T follicular helper cell (primary cell): ENCODE measurements around the gene DCTD.

ENCODE experiments used
- DNase-seq: peaks from one replicate; pipeline ENCODE4 v3.0.0-alpha.2; 2020; ENCODE audit warnings: low read depth

DCTD gene

DNA sequence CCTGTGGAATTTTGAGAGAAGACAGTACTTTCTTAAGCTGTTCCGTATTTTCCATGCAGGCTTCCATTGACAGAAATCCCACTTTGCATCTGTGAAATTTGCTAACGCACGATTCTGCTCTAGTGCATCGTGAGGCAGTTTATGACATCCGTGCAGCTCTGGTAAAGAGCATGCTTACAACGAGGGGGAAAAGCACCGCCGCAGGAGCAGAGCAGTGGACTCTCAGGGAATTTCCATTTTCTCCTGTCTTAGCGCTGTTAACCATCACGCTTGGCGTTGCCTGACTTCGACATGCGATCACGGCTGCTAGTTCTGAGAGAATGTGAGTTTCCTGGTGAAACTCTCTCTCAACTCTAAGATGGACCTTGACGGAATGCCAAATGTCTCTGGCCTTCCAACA lies 43.9 kb downstream of the DCTD start:
- DNase-seq: no peak

DNA sequence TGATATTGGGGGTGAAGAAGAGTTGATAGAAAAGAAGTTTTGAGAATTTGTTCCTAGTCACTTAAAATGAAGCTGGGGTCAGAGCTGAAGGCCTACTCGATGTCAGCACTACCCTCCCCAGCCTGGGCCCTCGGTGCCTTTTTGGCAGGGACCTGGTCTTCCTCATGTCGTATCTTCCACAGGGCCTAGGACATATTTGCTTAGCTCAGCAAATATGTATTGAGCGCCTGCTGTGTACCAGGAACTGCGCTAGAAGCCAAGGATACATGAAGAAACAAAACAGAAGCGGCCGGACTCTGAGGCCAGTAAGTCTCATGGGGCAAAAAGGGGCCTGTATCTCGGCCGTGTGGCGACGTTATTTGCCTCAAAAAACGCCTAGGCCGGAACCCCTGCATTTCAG lies 44.3 kb downstream of the DCTD start:
- no peak for DNase-seq

DNA sequence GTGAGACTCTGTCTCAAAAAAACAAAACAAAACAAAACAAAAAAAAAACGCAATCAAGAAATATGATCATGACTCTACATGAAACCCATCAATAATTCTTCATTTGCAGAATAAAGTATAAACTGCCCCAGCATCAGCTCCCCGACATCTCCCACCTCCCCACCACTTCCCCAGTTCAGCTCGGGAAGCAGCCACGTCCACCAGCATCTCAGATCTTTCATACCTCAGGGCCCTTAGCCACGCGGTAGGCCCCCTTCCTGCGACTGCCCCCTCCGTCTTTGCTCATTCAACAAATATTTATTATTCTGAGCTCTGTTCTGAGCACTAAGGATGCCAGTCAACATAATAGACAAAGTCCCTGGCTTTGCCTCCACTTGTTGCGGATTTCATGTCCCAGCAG lies 45.6 kb downstream of the DCTD start:
- DNase-seq: no peak

DNA sequence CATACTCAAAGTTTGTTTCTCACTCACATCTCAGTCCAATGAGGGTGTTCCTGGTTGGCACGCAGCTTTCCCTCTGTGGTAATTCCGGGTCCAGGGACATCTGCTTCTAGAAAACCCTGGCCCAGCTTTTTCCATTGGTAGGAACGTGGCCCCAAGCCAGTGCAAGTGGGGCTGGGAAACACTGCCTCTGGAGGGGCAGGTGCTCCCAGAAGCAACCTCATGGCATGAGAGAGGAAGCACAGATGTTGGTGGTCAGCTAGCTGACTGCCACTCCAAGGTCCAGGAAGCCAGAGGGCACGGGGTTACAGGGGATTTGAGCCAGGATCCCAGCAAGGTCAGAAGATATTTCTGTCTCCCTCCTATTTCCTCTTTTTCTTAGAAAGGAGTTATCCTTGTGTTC lies 47.5 kb downstream of the DCTD start:
- no peak for DNase-seq

DNA sequence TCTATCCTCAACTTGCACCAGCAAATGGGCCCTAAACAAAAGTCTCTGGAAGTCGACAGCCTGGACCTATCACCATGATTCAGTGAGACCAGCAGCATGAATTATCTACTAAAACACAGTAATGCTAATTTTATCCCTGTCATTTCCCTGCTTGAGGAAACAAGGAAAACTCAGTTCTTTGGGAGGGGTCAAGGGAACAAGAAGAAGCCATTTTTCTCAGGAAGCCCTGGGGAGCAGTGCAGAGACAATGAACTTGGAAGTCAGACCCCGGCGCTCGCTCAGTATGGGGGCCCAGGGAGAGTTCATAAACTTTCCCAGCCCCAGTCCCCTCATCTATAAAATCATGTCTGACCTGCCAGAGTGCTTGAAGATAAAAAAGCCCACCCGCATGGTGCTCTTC lies 50.4 kb downstream of the DCTD start:
- DNase-seq: no peak

DNA sequence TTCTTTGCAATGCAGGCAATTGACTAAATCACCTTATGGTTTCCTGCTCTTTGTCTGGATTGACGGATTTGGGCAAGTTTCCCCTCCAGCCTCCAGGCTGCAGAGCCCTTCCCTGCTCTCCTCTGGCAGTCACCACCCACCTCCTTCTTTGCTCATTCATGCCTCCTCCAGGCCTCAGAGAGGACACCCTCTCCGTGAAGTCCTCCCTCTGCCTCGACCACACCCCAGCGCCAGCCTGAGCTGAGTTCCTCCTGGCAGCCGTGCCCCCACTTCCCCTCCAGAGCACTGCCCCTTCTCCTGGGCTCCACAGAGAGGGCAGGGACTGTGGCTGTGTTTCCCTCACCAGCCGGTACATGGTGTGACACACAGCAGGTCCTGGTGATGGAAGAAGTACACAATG lies 53.7 kb downstream of the DCTD start:
- DNase-seq: no peak

DNA sequence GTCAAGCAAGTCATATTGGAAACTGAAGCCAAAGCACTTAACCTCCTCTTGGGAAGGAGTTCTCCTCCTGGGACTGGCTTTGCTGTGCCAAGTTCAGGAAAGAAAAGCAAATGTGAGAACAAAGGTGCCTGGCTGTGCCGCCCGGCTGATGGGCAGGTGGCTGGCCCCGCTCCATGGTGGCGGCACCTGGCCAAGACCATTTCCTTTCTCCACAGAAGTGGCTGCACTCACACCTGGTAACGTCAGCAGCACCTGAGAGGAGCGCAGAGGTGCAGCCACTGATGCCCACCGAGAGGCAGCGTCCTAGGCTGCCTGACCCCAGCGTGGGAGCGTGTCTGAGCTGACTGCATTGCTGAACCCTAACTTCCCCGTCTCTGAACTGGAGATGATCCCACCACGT lies 54.3 kb downstream of the DCTD start:
- DNase-seq: no peak

DNA sequence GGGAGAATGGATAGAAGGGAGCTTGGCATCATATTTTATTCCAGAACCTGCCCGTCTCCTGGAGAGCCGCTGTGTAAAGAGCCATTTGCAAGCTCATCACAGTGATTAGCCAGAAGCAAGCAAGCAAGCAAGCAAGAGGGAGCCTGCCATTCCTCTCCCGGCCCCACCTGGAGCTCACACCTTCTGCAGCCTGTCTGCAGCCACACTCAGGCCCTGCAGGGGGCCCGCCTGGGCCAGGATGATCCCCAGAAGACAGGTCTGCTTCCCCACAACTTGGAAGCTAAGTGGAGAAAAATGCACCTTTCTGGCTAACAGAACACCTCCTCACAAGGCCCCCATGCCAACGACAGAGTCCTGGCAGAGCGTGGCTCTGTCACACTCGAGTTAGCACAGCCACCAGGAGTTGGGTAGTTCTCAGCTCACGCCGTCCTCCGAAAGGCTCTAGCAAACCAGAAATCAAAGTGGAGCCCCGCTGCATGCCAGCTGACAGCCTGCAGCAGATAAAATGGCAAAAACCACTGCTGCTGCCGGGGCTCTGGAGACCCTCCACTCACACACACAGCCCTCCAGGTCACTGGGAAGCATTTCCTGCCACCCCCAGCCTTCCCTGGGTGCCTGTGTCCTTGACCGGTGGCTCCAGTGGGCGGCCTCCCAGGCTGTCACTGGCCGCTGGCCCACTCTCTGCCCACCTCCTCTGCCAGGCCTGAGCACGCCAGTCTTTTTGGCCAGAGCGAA lies 54.9 kb downstream of the DCTD start:
- no peak for DNase-seq

DNA sequence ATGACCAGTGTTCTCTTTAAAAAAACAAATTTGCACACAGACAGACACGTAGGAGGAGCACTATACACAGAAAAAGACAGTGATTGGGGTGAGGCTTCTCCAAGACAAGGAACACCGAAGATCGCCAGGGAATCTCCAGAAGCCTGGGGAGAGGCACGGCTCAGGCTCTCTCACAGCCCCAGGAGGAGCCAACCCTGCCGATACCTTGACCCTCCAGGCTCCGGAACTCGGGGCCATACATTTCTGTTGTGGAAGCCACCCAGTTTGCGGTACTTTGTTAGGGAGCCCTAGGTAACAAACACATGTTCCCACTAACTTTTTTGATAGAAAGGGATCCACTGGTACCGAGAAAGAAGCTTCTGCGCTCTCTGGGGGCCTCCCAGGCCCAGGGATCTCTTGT lies 55.8 kb downstream of the DCTD start:
- DNase-seq: no peak

DNA sequence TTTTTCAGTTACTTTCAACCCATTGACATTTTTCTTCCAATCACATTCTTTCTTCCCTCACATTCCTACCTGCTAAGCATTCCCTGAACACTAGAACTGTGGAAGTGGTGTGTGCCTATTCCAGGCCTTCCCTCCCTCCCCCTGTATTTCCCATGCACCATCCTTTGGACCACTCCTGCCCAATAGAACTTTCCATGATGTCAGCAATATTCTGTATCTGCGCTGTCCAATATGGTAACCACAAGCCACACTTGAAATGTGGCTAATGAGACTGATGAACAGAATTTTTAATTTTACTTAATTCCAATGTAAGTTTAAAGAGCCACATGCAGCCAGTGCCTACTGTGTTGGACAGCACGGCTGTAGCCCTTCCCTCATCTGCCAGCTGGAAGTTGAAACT lies 57.5 kb downstream of the DCTD start:
- no peak for DNase-seq

DNA sequence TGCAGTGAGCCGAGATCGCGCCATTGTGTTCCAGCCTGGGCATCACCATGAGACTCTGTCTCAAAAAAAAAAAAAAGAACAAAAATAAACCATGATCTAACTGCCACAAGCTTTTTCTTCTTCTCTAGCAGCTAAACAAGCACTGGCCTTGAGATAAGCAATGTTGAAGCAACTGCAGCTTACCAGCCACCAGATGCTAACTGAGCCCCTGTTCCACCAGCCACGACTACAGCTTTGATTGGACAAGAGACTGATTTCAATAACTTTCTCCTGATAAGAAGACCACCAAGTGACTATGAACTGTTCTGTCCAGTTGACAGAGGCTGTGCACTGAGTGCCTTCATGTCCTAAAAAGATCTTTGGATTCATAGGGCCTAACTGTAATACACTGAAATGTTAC lies 58.5 kb downstream of the DCTD start:
- DNase-seq: no peak

DNA sequence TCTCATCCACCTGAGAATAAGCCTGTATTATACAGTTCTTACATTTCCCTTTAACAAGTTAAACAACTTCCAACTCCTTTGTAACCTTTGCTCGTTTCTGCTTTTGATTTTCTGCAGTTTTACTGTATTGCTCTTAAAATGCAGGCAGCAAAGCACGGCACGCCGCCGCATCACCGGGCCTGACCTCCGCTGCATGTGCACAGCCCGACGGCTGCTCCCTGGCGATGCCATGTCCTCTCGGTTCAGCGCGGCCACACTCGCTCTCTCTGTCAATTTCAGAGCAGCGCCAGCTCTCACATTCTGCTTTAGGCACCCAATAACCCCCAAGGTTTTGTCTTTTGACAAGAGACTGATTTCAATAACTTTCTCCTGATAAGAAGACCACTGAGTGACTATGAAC lies 60.3 kb downstream of the DCTD start:
- DNase-seq: no peak

DNA sequence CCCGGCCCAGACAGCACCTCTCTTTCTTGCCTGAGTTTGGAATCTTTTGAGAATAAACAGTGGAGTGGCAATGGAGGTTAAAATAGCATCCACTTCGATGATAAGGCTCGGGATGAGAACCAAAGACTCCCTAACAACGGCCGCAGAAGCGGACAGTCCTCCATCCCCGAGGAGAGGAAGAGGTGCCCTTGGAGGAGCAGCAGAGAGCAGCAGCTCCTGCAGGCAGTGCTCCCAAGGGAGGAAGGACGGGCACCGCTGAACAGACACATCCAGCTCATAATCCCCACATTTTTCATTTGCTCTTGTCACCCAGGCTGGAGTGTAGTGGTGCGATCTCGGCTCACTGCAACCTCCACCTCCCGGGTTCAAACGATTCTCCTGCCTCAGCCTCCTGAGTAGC lies 61.3 kb downstream of the DCTD start:
- DNase-seq: no peak

DNA sequence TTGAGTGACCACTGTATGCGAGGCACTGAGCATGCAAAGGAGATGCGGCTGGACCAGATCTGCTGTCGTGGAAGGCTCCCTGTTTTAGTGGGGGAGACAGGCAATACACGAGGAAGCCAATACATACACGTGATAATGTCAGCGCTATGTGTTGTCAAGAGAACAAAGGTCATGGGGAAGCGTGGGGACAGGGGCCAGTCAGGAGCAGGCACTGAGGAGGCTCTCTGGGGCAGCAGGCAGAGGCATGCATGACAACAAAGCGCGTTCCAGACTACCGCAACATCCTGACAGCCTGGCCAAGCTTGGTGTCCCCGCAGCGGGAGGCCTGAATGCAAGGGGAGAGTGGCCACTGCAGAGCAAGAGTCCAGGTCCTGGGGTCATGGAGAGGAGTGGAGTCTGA lies 61.9 kb downstream of the DCTD start:
- DNase-seq: no peak

DNA sequence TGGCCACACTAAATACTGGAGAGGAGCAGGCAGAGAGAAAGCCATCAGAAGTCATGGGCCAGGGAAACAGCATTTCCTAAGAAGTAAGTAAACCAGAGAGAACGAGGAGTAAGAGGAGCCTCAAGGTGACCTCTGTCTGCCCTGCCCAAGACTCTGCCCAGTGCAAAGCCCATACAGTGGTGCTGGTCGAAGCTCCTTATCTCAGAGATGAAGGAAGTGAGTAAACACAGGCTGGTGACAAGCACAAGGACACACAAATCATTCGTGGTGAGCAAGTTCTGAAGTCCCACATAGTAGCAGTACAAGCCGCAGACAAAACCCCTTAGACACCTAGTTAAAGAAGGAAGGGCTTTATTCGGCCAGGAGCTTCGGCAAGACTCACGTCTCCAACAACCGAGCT lies 62.7 kb downstream of the DCTD start:
- no peak for DNase-seq

DNA sequence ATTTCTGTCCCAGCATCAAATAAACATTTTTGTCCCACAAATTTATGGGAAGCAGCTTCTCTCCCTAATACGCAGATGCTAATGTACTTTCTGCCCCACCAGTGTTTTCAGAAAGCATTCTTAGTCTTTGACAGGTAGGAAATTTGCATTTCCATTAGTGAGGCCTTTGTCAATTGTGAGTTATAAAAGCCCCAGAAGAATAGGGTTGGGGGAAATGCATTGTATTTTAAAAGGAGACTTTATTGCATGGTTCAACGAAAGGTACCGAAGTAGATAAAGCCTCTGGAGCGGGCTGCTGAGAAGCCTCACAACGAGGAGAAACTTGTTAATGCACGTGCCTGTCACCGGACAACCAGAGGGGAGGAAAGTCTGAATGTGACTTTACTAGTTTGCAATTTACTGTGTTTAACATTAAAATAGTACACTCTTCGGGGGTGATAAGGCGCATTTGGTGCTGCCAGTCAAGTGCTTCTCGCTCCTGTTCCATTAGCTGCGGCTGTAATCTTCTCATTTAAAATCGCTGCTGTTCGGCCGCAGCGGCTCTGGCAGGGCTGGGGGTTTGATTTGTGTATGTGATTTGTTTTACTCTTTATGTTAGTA lies 63.4 kb downstream of the DCTD start:
- DNase-seq: no peak

DNA sequence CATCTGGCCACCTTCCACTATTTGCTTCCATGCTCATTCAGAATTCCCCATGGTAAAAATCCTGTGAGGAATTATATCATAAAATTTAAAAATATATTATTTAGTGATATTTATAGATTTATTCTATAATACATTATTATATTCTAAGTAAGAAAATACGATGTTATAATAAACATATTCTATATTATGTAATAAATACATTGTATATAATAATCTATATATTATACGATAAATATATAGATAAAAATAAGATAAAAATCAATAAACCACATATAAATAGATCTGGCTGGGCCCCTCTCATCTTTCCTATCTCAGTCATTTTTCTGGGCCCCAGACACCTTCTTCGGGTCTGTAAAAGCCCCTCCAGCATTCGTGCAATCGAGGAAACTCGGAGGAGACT lies 68.5 kb downstream of the DCTD start:
- DNase-seq: no peak

DNA sequence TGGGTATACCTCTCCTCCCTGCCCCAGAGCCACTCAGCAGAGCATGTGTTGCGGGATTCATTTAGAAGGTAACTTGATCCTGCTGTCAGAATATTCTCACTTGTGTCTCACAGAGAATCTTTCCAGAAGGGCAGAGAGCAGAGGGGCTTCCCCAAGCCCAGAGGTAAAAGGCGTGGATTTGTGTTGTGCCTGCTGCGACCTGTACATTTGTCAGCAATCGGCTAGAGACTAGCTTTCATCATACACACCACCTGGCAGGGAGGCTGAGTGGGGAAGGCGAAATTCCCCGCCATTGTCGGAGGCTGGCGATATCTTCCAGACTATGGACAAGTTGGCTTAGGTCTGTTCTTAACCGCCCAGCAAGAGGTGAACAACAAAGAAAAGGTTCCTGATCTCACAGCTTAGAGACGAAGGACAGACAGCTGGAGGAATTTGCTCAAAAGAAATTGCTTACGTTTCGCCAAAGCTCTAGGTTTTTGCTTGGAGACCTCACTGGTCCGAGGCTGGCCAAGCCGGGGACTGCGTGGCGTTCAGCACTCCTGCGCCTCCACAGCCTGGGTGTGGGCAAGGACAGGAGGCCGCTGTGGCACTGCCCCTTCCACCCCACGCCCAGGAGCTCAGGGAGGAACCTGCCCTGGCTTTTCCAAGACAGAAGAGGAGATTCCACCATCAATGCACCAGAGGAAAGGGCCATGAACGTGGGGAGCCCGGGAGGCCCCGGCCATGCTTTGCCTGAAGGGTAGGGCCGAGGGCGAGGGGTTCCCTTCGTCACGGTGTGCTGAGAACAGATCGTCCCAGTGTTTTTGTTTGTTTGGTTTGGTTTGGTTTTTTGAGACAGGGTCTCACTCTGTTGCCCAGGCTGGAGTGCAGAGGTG lies 69.4 kb downstream of the DCTD start:
- DNase-seq: no peak

DNA sequence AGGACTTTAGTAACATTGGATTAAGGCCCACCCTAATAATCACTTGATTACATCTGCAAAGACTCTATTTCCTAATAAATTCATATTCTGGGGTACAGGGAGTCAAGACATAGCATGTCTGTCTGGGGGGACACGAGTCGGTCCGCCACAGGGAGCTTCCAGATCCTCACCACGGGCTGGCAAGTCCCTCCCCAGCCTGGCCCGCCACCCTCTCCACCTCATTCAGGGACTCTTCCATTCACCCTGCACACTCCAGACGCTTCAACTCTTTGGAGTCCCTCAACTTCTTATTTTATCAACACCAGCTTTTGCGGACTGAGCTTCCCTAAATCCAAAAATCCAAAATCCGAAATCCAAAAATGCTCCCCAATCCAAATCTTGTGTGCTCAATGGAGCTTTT lies 71.2 kb downstream of the DCTD start:
- no peak for DNase-seq

DNA sequence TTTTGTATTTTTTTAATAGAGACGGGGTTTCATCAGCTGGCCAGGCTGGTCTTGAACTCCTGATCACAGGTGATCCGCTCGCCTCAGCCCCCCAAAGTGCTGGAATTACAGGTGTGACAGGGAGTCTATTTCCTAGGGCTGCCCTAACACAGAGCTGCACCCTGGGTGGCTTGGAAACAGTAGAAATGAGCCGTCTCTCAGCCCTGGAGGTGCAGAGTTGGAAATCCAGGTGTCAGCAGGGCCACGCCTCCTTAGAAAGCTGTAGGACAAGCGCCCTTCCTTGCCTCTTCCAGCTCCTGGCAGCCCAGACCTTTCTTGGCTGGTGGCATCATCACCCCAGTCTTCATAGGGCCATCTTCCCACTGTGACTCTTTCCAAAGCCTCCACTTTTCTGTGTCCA lies 71.6 kb downstream of the DCTD start:
- no peak for DNase-seq

DNA sequence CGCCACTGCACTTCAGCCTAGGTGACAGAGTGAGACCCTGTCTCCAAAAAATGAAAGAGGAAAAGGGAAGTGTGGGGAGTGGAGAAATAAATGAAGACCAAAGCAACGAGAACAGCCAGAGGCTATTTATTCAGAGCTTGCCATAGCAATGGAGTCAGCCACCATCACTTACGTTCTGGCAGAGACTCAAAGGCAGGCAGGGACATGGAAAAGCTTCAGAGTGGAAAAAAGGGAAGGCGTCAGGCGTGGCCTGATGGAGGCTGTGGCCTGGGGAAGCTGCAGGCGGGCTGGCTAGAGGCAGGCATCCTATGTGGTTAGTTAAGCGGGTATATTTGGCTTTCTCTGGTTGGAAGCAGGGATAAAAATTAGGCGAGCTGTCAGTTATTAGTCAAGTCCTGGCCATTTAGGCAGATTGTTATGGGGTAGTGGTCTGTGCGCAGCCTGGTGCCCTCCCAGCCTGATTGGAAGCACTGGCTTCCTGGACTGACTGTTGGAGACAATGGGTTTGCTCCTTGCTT lies 73.3 kb downstream of the DCTD start:
- no peak for DNase-seq

DNA sequence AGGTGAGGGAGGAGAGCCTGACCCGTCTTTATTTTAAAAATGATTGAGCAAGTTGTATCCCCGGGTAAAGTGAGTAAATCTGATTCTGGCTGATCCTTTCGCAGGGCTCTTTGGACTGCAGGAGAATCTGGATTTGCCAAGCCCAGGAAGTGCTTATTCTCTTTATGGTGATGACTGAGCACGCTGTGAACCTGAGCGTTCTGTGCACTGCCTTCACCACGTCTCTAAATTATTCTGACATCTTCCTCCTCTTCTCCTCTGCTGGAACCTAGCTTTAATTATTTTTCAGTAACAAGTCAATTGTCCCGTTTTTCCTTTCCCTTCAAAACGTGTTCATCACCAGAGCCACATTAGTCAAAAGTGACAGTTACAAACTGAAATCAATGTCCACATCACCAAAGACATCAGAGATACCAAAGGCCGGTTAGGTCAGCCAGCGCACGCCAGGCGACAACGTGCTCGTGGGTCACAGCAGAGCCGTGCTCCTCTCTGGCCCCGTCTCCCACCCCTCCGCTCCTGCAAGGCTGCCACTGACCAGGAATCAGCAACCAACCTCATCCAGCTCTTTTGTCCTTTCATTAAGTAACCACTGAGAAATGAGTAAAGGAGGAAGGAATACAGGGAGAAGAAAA lies 74.3 kb downstream of the DCTD start:
- DNase-seq: no peak
